Astrocyte of the cerebellum (primary cell): ENCODE data around the gene FGF1.

Experiments
- DNase-seq: peaks from one replicate; pipeline ENCODE4 v3.0.0-alpha.2; 2011; ENCODE audit warnings: low read depth
- H3K4me3 ChIP-seq: 2 replicates; pipeline ENCODE4 v1.5.1; 2011; ENCODE audit warnings: mild to moderate bottlenecking, low read depth, low read length, moderate library complexity
- CTCF ChIP-seq: IDR thresholded peaks from 2 replicates; pipeline ENCODE4 v1.5.1; 2012; ENCODE audit warnings: low read length, low read depth, moderate library complexity, mild to moderate bottlenecking; ENCODE audit errors: missing control alignments
- in situ Hi-C: cut with HindIII; loops from 2 replicates; pipeline ENCODE4 v1.10.0; 2017; ENCODE audit warnings: low sequenced_read_pairs

Gene FGF1

GRCh38 chr5:142685418-142686209 is at the start of gene FGF1:
Gene FGF1 (minus strand): TSS chr5:142686090. CDS start chr5:142614127, 71,963 bp downstream.
- in situ Hi-C loops: loop anchor here (25.0 kb wide), 1 partner anchor 523 kb away; no protein-coding TSS in a partner anchor
- TF ChIP-seq CTCF: no peak
- peak; percentile 49 for DNase-seq
- no peak within 1 kb of the TSS for H3K4me3 ChIP-seq

- H3K4me3 ChIP-seq: no peak overlapping the region
- no peak for DNase-seq
- TF ChIP-seq CTCF: no peak
- in situ Hi-C loops: loop anchor here (5.0 kb wide), 1 partner anchor 70 kb away; no protein-coding TSS in a partner anchor
Observed at GRCh38 chr5:142727735-142728047, 41.8 kb upstream of the FGF1 start.

- no peak overlapping the region for H3K4me3 ChIP-seq
- peak; percentile 65 for DNase-seq
Observed at GRCh38 chr5:142726188-142726731, 40.4 kb upstream of the FGF1 start.

GRCh38 chr5:142725231-142726187 is 39.6 kb upstream of the FGF1 start:
- DNase-seq: no peak
- no peak for TF ChIP-seq CTCF
- in situ Hi-C loops: loop anchor here (5.0 kb wide), 1 partner anchor 72 kb away; no protein-coding TSS in a partner anchor
- H3K4me3 ChIP-seq: no peak overlapping the region

More at GRCh38 chr5:142726188-142726731, 40.4 kb upstream of the FGF1 start:
- in situ Hi-C loops: loop anchor here (5.0 kb wide), 1 partner anchor 71 kb away; no protein-coding TSS in a partner anchor
- TF ChIP-seq CTCF: no peak

GRCh38 chr5:142724821-142725220 is 38.9 kb upstream of the FGF1 start:
- in situ Hi-C loops: loop anchor here (5.0 kb wide), 2 partner anchors 72 to 147 kb away; no protein-coding TSS in a partner anchor
- TF ChIP-seq CTCF: no peak
- DNase-seq: no peak
- no peak overlapping the region for H3K4me3 ChIP-seq

- DNase-seq: no peak
- no peak overlapping the region for H3K4me3 ChIP-seq
- in situ Hi-C loops: loop anchor here (5.0 kb wide), 1 partner anchor 149 kb away; no protein-coding TSS in a partner anchor
- TF ChIP-seq CTCF: no peak
Observed at GRCh38 chr5:142722896-142723295, 37.0 kb upstream of the FGF1 start.
